H9 (cell line): ENCODE data around the gene TCOF1. TPM values are rescaled to one million over a fixed set of nuclear protein-coding genes. Genes with fewer than 3 reads are reported as not detected.

Experiments used
- DNase-seq: peaks from one replicate; pipeline ENCODE4 v3.0.0-alpha.2; 2017
- H2AFZ ChIP-seq: one replicate; pipeline ENCODE4 v1.6.1; 2013; ENCODE audit warnings: mild to moderate bottlenecking, low read length, control low read depth, moderate library complexity
- H2AK5ac ChIP-seq: 2 replicates; pipeline ENCODE4 v1.6.1; 2013; ENCODE audit warnings: low read length, control low read depth, mixed read lengths; ENCODE audit not compliant: insufficient read length
- H2BK120ac ChIP-seq: one replicate; pipeline ENCODE4 v1.6.1; 2013; ENCODE audit warnings: low read depth, mild to moderate bottlenecking, low read length, control low read depth, inconsistent platforms; ENCODE audit not compliant: poor library complexity, severe bottlenecking
- H2BK12ac ChIP-seq: 2 replicates; pipeline ENCODE4 v1.6.1; 2013; ENCODE audit warnings: low read length, control low read depth, mixed read lengths, low read depth; ENCODE audit not compliant: insufficient read length
- H2BK15ac ChIP-seq: 2 replicates; pipeline ENCODE4 v1.6.1; 2013; ENCODE audit warnings: low read depth, low read length, control low read depth
- H2BK20ac ChIP-seq: one replicate; pipeline ENCODE4 v1.6.1; 2013; ENCODE audit warnings: low read depth, mild to moderate bottlenecking, low read length, control low read depth, inconsistent platforms; ENCODE audit not compliant: poor library complexity, severe bottlenecking
- H2BK5ac ChIP-seq: 2 replicates; pipeline ENCODE4 v1.6.1; 2013; ENCODE audit warnings: low read length, control low read depth, mixed read lengths; ENCODE audit not compliant: insufficient read length
- H3K14ac ChIP-seq: 2 replicates; pipeline ENCODE4 v1.6.1; 2013; ENCODE audit warnings: low read length, control low read depth; ENCODE audit not compliant: insufficient read depth
- H3K18ac ChIP-seq: 2 replicates; pipeline ENCODE4 v1.6.1; 2013; ENCODE audit warnings: low read depth, mild to moderate bottlenecking, mixed read lengths, low read length, control low read depth; ENCODE audit not compliant: insufficient read length
- H3K23ac ChIP-seq: 2 replicates; pipeline ENCODE4 v1.6.1; 2013; ENCODE audit warnings: low read length, control low read depth, mixed read lengths, low read depth; ENCODE audit not compliant: insufficient read length
- H3K23me2 ChIP-seq: 2 replicates; pipeline ENCODE4 v1.6.1; 2013; ENCODE audit warnings: low read depth, mild to moderate bottlenecking, mixed read lengths, low read length, control low read depth; ENCODE audit not compliant: insufficient read length, poor library complexity, severe bottlenecking
- H3K27ac ChIP-seq: 2 replicates; pipeline ENCODE4 v1.5.1; 2013; ENCODE audit warnings: low read length, control low read depth, mixed read lengths, low read depth; ENCODE audit not compliant: insufficient read length
- H3K27me3 ChIP-seq: 2 replicates; pipeline ENCODE4 v1.6.1; 2013; ENCODE audit warnings: low read length, control low read depth, inconsistent platforms; ENCODE audit not compliant: insufficient read depth
- H3K4ac ChIP-seq: 2 replicates; pipeline ENCODE4 v1.6.1; 2013; ENCODE audit warnings: low read depth, mild to moderate bottlenecking, control low read depth, inconsistent platforms, low read length, moderate library complexity
- H3K4me1 ChIP-seq: 2 replicates; pipeline ENCODE4 v1.6.1; 2013; ENCODE audit warnings: low read length, control low read depth, inconsistent platforms; ENCODE audit not compliant: insufficient read depth
- H3K4me2 ChIP-seq: 2 replicates; pipeline ENCODE4 v1.6.1; 2013; ENCODE audit warnings: low read length, control low read depth, mixed read lengths; ENCODE audit not compliant: insufficient read length, insufficient read depth
- H3K56ac ChIP-seq: 2 replicates; pipeline ENCODE4 v1.6.1; 2013; ENCODE audit warnings: low read depth, mild to moderate bottlenecking, mixed read lengths, low read length, control low read depth; ENCODE audit not compliant: insufficient read length
- H3K79me1 ChIP-seq: 2 replicates; pipeline ENCODE4 v1.6.1; 2013; ENCODE audit warnings: low read depth, mild to moderate bottlenecking, moderate library complexity, low read length, control low read depth, inconsistent platforms; ENCODE audit not compliant: insufficient read depth, poor library complexity, severe bottlenecking
- H3K79me2 ChIP-seq: 2 replicates; pipeline ENCODE4 v1.6.1; 2013; ENCODE audit warnings: low read length, control low read depth, inconsistent platforms; ENCODE audit not compliant: insufficient read depth
- H3K9ac ChIP-seq: 2 replicates; pipeline ENCODE4 v1.6.1; 2013; ENCODE audit warnings: low read length, control low read depth, mixed read lengths; ENCODE audit not compliant: insufficient read length; ENCODE audit errors: extremely low read depth
- H3K9me3 ChIP-seq: one replicate; pipeline ENCODE4 v1.6.1; 2013; ENCODE audit warnings: low read depth, low read length, inconsistent platforms; ENCODE audit not compliant: control insufficient read depth
- H3T11ph ChIP-seq: one replicate; pipeline ENCODE4 v1.6.1; 2013; ENCODE audit warnings: mild to moderate bottlenecking, low read length, control low read depth, inconsistent platforms
- H4K20me1 ChIP-seq: one replicate; pipeline ENCODE4 v1.6.1; 2013; ENCODE audit not compliant: control insufficient read depth, insufficient read length, insufficient read depth
- H4K5ac ChIP-seq: 2 replicates; pipeline ENCODE4 v1.6.1; 2013; ENCODE audit warnings: low read depth, mild to moderate bottlenecking, mixed read lengths, low read length, control low read depth; ENCODE audit not compliant: insufficient read length
- H4K8ac ChIP-seq: replicated peaks from 2 replicates; pipeline ENCODE4 v1.6.1; 2013; ENCODE audit warnings: low read length, control low read depth, mixed read lengths, low read depth; ENCODE audit not compliant: insufficient read length
- H4K91ac ChIP-seq: 2 replicates; pipeline ENCODE4 v1.6.1; 2013; ENCODE audit warnings: low read depth, mild to moderate bottlenecking, moderate library complexity, mixed read lengths, low read length, control low read depth; ENCODE audit not compliant: insufficient read length
- H3K27ac Mint-ChIP-seq, 3 experiments: 2 replicates in 2 of 3; 3 replicates in 1 of 3; pipeline ENCODE4 v1.8.0; 2020 to 2021; ENCODE audit warnings: mixed read lengths in 3 of 3, mild to moderate bottlenecking in 1 of 3, moderate library complexity in 1 of 3
- H3K27me3 Mint-ChIP-seq: 2 replicates; pipeline ENCODE4 v1.8.0; 2021; ENCODE audit warnings: low read depth, mild to moderate bottlenecking, moderate library complexity, mixed read lengths
- H3K36me3 Mint-ChIP-seq, 3 experiments: 2 replicates in 2 of 3; 3 replicates in 1 of 3; pipeline ENCODE4 v1.8.0; 2020 to 2021; ENCODE audit warnings: low read depth in 3 of 3, mixed read lengths in 3 of 3; ENCODE audit not compliant: insufficient read depth in 1 of 3
- H3K4me1 Mint-ChIP-seq, 2 experiments: 2 replicates each; pipeline ENCODE4 v1.8.0; 2020; ENCODE audit warnings: mixed read lengths in 2 of 2
- H3K4me3 Mint-ChIP-seq, 2 experiments: 2 replicates in 1 of 2; 3 replicates in 1 of 2; pipeline ENCODE4 v1.8.0; 2020 to 2021; ENCODE audit warnings: mild to moderate bottlenecking in 2 of 2, mixed read lengths in 2 of 2, moderate library complexity in 1 of 2
- H3K9me3 Mint-ChIP-seq, 2 experiments: 2 replicates in 1 of 2; 3 replicates in 1 of 2; pipeline ENCODE4 v1.8.0; 2020; ENCODE audit warnings: mild to moderate bottlenecking in 2 of 2, mixed read lengths in 2 of 2, moderate library complexity in 1 of 2
- WGBS: extraction: QIAGEN DNeasy Blood & Tissue Kit; methylation state at CpG from one replicate; pipeline ENCODE4 v1.1.7; 2013; ENCODE audit warnings: missing lambda C conversion rate, low lambda C conversion rate, mixed read lengths; ENCODE audit not compliant: insufficient read length; ENCODE audit errors: extremely low coverage; 5-methylcytosine and 5-hydroxymethylcytosine counted together
- total RNA-seq: library from RNA; stranded (reverse); gene quantifications from 2 replicates; pipeline ENCODE4 v1.2.1, GENCODE V29; 2021
- TF ChIP-seq, protein P1 (sequence below): fragments of 200-600 bp; sonication (generic); conservative IDR thresholded peaks from 3 replicates; pipeline ENCODE4 v1.8.0; 2021; ENCODE audit warnings: antibody characterized with exemption, mild to moderate bottlenecking

Gene TCOF1
- total RNA-seq, 1 experiment from 2014 or later: 128 TPM

DNA sequence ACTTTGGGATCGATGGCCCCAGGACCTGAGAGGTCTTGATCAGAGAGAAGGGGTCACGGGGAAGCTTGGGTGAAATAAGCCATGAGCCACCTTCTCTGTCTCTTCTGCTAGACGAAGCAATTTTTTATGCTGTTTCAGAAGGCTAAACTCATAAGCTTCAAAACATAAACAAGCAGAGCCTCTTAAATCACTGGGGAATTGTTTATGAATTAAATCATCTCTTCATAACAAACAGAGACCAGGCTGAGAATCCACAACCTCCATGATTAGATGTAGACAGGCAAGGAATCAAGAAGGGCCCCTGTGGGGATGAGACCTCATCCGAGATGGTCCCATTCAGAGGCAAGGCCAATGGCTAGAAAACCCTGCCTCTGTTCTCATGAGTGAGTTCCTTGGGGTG, 21.7 kb upstream of the TCOF1 start:
- Histone ChIP-seq H2BK20ac (no peak overlapping the region), H3K27ac (no peak overlapping the region), H2BK120ac (no peak overlapping the region), H2BK12ac (no peak overlapping the region), H3K23me2 (no peaks in the 10 kb centered on the region), H4K91ac (no peak overlapping the region), H4K20me1 (no peaks in the 10 kb centered on the region), H2BK5ac (no peak overlapping the region), H3K9me3 (no peaks in the 10 kb centered on the region), H3K4ac (no peak overlapping the region), H3K79me1 (no peaks in the 10 kb centered on the region), H3K56ac (no peak overlapping the region), H2AFZ (no peak overlapping the region), H3K4me1 (no peaks in the 10 kb centered on the region), H4K8ac (no peak overlapping the region), H3K14ac (no peak overlapping the region), H4K5ac (no peak overlapping the region), H3K18ac (no peak overlapping the region), H3K4me2 (no peak overlapping the region), H2AK5ac (no peak overlapping the region), H2BK15ac (no peak overlapping the region), H3T11ph (no peak overlapping the region), H3K23ac (no peak overlapping the region), H3K27me3 (no peaks in the 10 kb centered on the region; the same call in 1 of the 2 replicates), H3K9ac (no peak overlapping the region), H3K79me2 (no peaks in the 10 kb centered on the region)
- no peaks in the 10 kb centered on the region for H3K27me3 Mint-ChIP-seq
- H3K4me3 Mint-ChIP-seq: no peak overlapping the region
- DNase-seq: no peak
- H3K27ac Mint-ChIP-seq: no peak overlapping the region; a peak in 1 of 7 replicates
- H3K4me1 Mint-ChIP-seq: peaks cover 0 to 7% of the 10 kb centered on the region in 2 experiments; a peak in 2 of 4 replicates
- WGBS: no CpG with 5 or more reads among the region's 4 CpGs
- TF ChIP-seq, protein P1, sequence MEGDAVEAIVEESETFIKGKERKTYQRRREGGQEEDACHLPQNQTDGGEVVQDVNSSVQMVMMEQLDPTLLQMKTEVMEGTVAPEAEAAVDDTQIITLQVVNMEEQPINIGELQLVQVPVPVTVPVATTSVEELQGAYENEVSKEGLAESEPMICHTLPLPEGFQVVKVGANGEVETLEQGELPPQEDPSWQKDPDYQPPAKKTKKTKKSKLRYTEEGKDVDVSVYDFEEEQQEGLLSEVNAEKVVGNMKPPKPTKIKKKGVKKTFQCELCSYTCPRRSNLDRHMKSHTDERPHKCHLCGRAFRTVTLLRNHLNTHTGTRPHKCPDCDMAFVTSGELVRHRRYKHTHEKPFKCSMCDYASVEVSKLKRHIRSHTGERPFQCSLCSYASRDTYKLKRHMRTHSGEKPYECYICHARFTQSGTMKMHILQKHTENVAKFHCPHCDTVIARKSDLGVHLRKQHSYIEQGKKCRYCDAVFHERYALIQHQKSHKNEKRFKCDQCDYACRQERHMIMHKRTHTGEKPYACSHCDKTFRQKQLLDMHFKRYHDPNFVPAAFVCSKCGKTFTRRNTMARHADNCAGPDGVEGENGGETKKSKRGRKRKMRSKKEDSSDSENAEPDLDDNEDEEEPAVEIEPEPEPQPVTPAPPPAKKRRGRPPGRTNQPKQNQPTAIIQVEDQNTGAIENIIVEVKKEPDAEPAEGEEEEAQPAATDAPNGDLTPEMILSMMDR: no peak
- H3K9me3 Mint-ChIP-seq: no peaks in the 10 kb centered on the region; a peak in 1 of 5 replicates
- no peaks in the 10 kb centered on the region for H3K36me3 Mint-ChIP-seq
